Measurements from ENCODE around the gene B4GALNT2.
"Not testable (repeated sequence)": the region's sequence is repeated elsewhere in the genome, so short reads cannot be mapped to it uniquely, and the experiment has no call there.

B4GALNT2 gene

GRCh38 chr17:49183341-49183740 lies 50.8 kb downstream of the B4GALNT2 start:
- no peak for DNase-seq (ENCODE audit: low spot score)

GRCh38 chr17:49183801-49184200 lies 51.2 kb downstream of the B4GALNT2 start:
- no peak for DNase-seq (ENCODE audit: low spot score)

GRCh38 chr17:49184522-49184921 lies 52.0 kb downstream of the B4GALNT2 start:
- DNase-seq (ENCODE audit: low spot score): not testable (repeated sequence)

- not testable (repeated sequence) for DNase-seq (ENCODE audit: low spot score)
Observed at GRCh38 chr17:49185381-49185780, 52.8 kb downstream of the B4GALNT2 start.

GRCh38 chr17:49187301-49187700 lies 54.7 kb downstream of the B4GALNT2 start:
- no peak for DNase-seq (ENCODE audit: low spot score)

- DNase-seq (ENCODE audit: low spot score): no peak
Observed at GRCh38 chr17:49190932-49191331, 58.4 kb downstream of the B4GALNT2 start.

GRCh38 chr17:49191409-49191916 lies 58.9 kb downstream of the B4GALNT2 start:
- DNase-seq (ENCODE audit: low spot score): no peak

GRCh38 chr17:49191917-49192741 lies 59.6 kb downstream of the B4GALNT2 start:
- peak; percentile 53 for DNase-seq (ENCODE audit: low spot score)

GRCh38 chr17:49193513-49194296 lies 61.1 kb downstream of the B4GALNT2 start:
- peak; percentile 45 for DNase-seq (ENCODE audit: low spot score)

GRCh38 chr17:49194297-49194607 lies 61.7 kb downstream of the B4GALNT2 start:
- DNase-seq (ENCODE audit: low spot score): no peak

GRCh38 chr17:49195751-49196150 lies 63.2 kb downstream of the B4GALNT2 start:
- DNase-seq (ENCODE audit: low spot score): no peak

- no peak for DNase-seq (ENCODE audit: low spot score)
Observed at GRCh38 chr17:49196520-49196919, 64.0 kb downstream of the B4GALNT2 start.

GRCh38 chr17:49197346-49197998 lies 64.9 kb downstream of the B4GALNT2 start:
- DNase-seq (ENCODE audit: low spot score): no peak

- DNase-seq (ENCODE audit: low spot score): no peak
Observed at GRCh38 chr17:49198211-49198610, 65.6 kb downstream of the B4GALNT2 start.

GRCh38 chr17:49200423-49201083 lies 68.0 kb downstream of the B4GALNT2 start:
- DNase-seq (ENCODE audit: low spot score): no peak

GRCh38 chr17:49201481-49201927 lies 68.9 kb downstream of the B4GALNT2 start:
- no peak for DNase-seq (ENCODE audit: low spot score)

- no peak for DNase-seq (ENCODE audit: low spot score)
Observed at GRCh38 chr17:49203796-49204195, 71.2 kb downstream of the B4GALNT2 start.

GRCh38 chr17:49204516-49204915 lies 71.9 kb downstream of the B4GALNT2 start:
- DNase-seq (ENCODE audit: low spot score): no peak

GRCh38 chr17:49209061-49209571 lies 76.5 kb downstream of the B4GALNT2 start:
- no peak for DNase-seq (ENCODE audit: low spot score)

GRCh38 chr17:49210158-49211029 lies 77.8 kb downstream of the B4GALNT2 start, which contains the start of the genes ABI3 and GNGT2:
Gene ABI3, plus strand, starts transcription at chr17:49210707. Its CDS starts 18 bp downstream, at chr17:49210725.
Gene GNGT2, minus strand, starts transcription at chr17:49210574. Its CDS starts 3,152 bp downstream, at chr17:49207422.
- peak; percentile 37 for DNase-seq (ENCODE audit: low spot score)
